B cell (primary cell): ENCODE measurements around the gene MFSD11.

Experiments
- CTCF ChIP-seq: fragments of 200-600 bp; IDR thresholded peaks from one replicate; pipeline ENCODE4 v1.8.0; 2022; ENCODE audit warnings: antibody characterized with exemption, mild to moderate bottlenecking
- EZH2 ChIP-seq: IDR thresholded peaks from 2 replicates; pipeline ENCODE4 v1.6.1; 2012; ENCODE audit warnings: borderline replicate concordance, low read depth, mild to moderate bottlenecking, moderate library complexity, low read length; ENCODE audit not compliant: insufficient read depth, poor library complexity, severe bottlenecking

GRCh38 chr17:76805319-76805718, 67.4 kb downstream of the MFSD11 start:
- TF ChIP-seq CTCF (no peak), EZH2 (no peak)
